Esophagus squamous epithelium (tissue), 5 donors: ENCODE measurements around the gene GREB1L. TPM values are rescaled to one million over a fixed set of nuclear protein-coding genes. Genes with fewer than 3 reads are reported as not detected.

Source experiments
- DNase-seq: peaks from one replicate; lab custom pipeline; 2025; lab: John Stamatoyannopoulos, UW
- H3K27ac ChIP-seq, 4 donors: fragments of 200-600 bp; sonication (generic); one replicate each; pipeline ENCODE4 v1.5.1; 2016 to 2019; ENCODE audit warnings: mild to moderate bottlenecking in 1 of 4
- H3K27me3 ChIP-seq, 4 donors: fragments of 200-600 bp; sonication (generic); 1 replicate in 3 of 4; 2 replicates in 1 of 4; pipeline versions ENCODE4 v1.5.1 to v1.6.0; 2017 to 2021; ENCODE audit warnings: antibody characterized with exemption in 1 of 4
- H3K36me3 ChIP-seq, 3 donors: fragments of 200-600 bp; sonication (generic); one replicate each; pipeline ENCODE4 v1.5.1; 2016 to 2019
- H3K4me1 ChIP-seq, 3 donors: fragments of 200-600 bp; sonication (generic); one replicate each; pipeline ENCODE4 v1.5.1; 2017 to 2019
- H3K4me3 ChIP-seq, 4 donors: fragments of 200-600 bp; sonication (generic); 1 replicate in 3 of 4; 2 replicates in 1 of 4; pipeline ENCODE4 v1.5.1; 2016 to 2019; ENCODE audit warnings: mild to moderate bottlenecking in 2 of 4, moderate library complexity in 1 of 4
- H3K9me3 ChIP-seq, 3 donors: fragments of 200-600 bp; sonication (generic); one replicate each; pipeline ENCODE4 v1.5.1; 2016 to 2019
- POLR2A ChIP-seq, 4 donors: fragments of 450-650 bp; IDR thresholded peaks; one replicate each; pipeline ENCODE4 v1.6.1; 2017; ENCODE audit warnings: antibody characterized with exemption in 4 of 4, mild to moderate bottlenecking in 4 of 4, moderate library complexity in 3 of 4
- intact Hi-C: fragments of 100-400 bp; cut with DNase I; formaldehyde crosslinking; loops from one replicate; pipeline ENCODE4 v1.15.0; 2022
- small RNA-seq, 4 donors: library from RNA; depleted of rRNA; stranded (forward); fragments of <200 nt; gene quantifications; one replicate each; pipeline ENCODE3, GENCODE V24; 2016
- total RNA-seq, 4 donors: library from RNA; depleted of rRNA; stranded (reverse); fragments of >200 nt; gene quantifications; one replicate each; pipeline ENCODE4 v1.1.0, GENCODE V29; 2016
- TF ChIP-seq, protein P1 (sequence below), 6 experiments: fragments of 450-650 bp in 4 of 6; fragments of 200-600 bp in 2 of 6; sonication (generic) in 2 of 6; IDR thresholded peaks; one replicate each; pipeline ENCODE4 v1.5.1; 2016 to 2019; ENCODE audit warnings: antibody characterized with exemption in 6 of 6, mild to moderate bottlenecking in 4 of 6, moderate library complexity in 4 of 6
- donor health status: DM: yes; HTN: yes; CAD: no.

The GREB1L gene
- total RNA-seq, 4 donors from 2014 or later: 0.12 to 0.95 (median 0.66) TPM; not detected in 1

DNA sequence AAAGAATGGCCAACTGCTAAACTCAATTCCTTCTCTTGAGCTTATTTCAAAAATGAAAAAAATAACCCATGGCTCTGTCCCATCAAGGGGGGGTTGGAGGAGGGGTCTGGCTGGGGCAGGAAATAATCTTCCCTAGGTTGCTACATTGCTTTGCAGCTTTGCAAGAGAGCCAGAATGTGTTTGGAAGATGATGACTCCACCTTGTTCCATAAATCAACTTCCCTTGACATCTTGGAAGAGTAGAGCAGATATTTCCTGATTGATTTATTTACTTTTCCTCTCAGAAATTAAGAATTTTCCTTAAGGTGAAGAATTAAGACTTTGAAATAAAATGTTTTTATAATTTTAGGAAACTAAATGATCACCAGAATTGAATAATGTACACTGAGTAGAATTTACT lies 317.2 kb downstream of the GREB1L start:
- DNase-seq: no peak
- Histone ChIP-seq H3K4me1 (peaks cover 0 to 14% (median 0%) of the 10 kb centered on the region in 3 donors), H3K4me3 (no peak overlapping the region), H3K36me3 (peaks cover 0 to 85% (median 21%) of the 10 kb centered on the region in 3 donors), H3K27ac (no peak overlapping the region), H3K27me3 (no peaks in the 10 kb centered on the region), H3K9me3 (no peaks in the 10 kb centered on the region)
- TF ChIP-seq, protein P1, sequence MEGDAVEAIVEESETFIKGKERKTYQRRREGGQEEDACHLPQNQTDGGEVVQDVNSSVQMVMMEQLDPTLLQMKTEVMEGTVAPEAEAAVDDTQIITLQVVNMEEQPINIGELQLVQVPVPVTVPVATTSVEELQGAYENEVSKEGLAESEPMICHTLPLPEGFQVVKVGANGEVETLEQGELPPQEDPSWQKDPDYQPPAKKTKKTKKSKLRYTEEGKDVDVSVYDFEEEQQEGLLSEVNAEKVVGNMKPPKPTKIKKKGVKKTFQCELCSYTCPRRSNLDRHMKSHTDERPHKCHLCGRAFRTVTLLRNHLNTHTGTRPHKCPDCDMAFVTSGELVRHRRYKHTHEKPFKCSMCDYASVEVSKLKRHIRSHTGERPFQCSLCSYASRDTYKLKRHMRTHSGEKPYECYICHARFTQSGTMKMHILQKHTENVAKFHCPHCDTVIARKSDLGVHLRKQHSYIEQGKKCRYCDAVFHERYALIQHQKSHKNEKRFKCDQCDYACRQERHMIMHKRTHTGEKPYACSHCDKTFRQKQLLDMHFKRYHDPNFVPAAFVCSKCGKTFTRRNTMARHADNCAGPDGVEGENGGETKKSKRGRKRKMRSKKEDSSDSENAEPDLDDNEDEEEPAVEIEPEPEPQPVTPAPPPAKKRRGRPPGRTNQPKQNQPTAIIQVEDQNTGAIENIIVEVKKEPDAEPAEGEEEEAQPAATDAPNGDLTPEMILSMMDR (IDR thresholded peaks at IDR 0.05): no peak
- TF ChIP-seq POLR2A (IDR thresholded peaks at IDR 0.05): no peak
- intact Hi-C loops: no loop called here

GRCh38 chr18:21571772-21572171 lies 329.7 kb downstream of the GREB1L start:
- no peaks in the 10 kb centered on the region for H3K4me1 ChIP-seq
- no peak for DNase-seq
- peaks cover 0 to 100% (median 15%) of the 10 kb centered on the region in 3 donors for H3K36me3 ChIP-seq
- intact Hi-C loops: no loop called here
- H3K4me3 ChIP-seq: no peak overlapping the region
- TF ChIP-seq, protein P1 (IDR thresholded peaks at IDR 0.05): no peak
- no peak for TF ChIP-seq POLR2A (IDR thresholded peaks at IDR 0.05)
- H3K27me3 ChIP-seq: no peaks in the 10 kb centered on the region
- H3K9me3 ChIP-seq: no peaks in the 10 kb centered on the region
- H3K27ac ChIP-seq: no peak overlapping the region

Small RNAs within 50 kb of the gene (small RNA-seq; reads per million reads assigned to genes)
- 0 reads per million in 4 donors for gene RF00603

Other genes with a start within 250 kb of the GREB1L start
- 10 to 100 TPM; 17.6 to 58.2 (median 24.8) TPM for gene ROCK1, start 130.4 kb upstream of the GREB1L start, total RNA-seq